ENCODE results near the gene CNTNAP2.
"Not testable (repeated sequence)": the region's sequence is repeated elsewhere in the genome, so short reads cannot be mapped to it uniquely, and the experiment has no call there.

CNTNAP2 gene

GRCh38 chr7:148434181-148434757, 2317.7 kb downstream of the CNTNAP2 start:
- H3K27me3 Mint-ChIP-seq: peaks cover 15% of the 10 kb centered on the region
- no peak overlapping the region for H3K27ac Mint-ChIP-seq
- no peak overlapping the region for H3K4me3 Mint-ChIP-seq
- CTCF ChIA-PET: interaction anchor here (1.0 kb wide), 1 partner anchor 36 kb away, joined by 3 read pairs; no protein-coding TSS in a partner anchor
- no peaks in the 10 kb centered on the region for H3K4me1 Mint-ChIP-seq
- no peak for DNase-seq
- H3K9me3 Mint-ChIP-seq: peaks cover 1% of the 10 kb centered on the region
- no peaks in the 10 kb centered on the region for H3K36me3 Mint-ChIP-seq

GRCh38 chr7:148434887-148435286, 2318.3 kb downstream of the CNTNAP2 start:
- no peaks in the 10 kb centered on the region for H3K4me1 Mint-ChIP-seq
- CTCF ChIA-PET: no interaction called here
- H3K4me3 Mint-ChIP-seq: no peak overlapping the region
- peaks cover 15% of the 10 kb centered on the region for H3K27me3 Mint-ChIP-seq
- H3K27ac Mint-ChIP-seq: no peak overlapping the region
- H3K9me3 Mint-ChIP-seq: peaks cover 1% of the 10 kb centered on the region
- no peaks in the 10 kb centered on the region for H3K36me3 Mint-ChIP-seq
- DNase-seq: no peak

GRCh38 chr7:148435715-148436114, 2319.1 kb downstream of the CNTNAP2 start:
- H3K9me3 Mint-ChIP-seq: no peaks in the 10 kb centered on the region
- H3K27me3 Mint-ChIP-seq: peaks cover 15% of the 10 kb centered on the region
- CTCF ChIA-PET: no interaction called here
- no peak overlapping the region for H3K4me3 Mint-ChIP-seq
- no peak for DNase-seq
- no peaks in the 10 kb centered on the region for H3K4me1 Mint-ChIP-seq
- no peaks in the 10 kb centered on the region for H3K36me3 Mint-ChIP-seq
- no peak overlapping the region for H3K27ac Mint-ChIP-seq

- CTCF ChIA-PET: no interaction called here
- Mint-ChIP-seq H3K4me3 (no peak overlapping the region), H3K36me3 (no peaks in the 10 kb centered on the region), H3K4me1 (no peaks in the 10 kb centered on the region), H3K27ac (no peak overlapping the region), H3K27me3 (peaks cover 15% of the 10 kb centered on the region), H3K9me3 (no peaks in the 10 kb centered on the region)
- DNase-seq: no peak
Measured at GRCh38 chr7:148436135-148436534, 2319.5 kb downstream of the CNTNAP2 start.

GRCh38 chr7:148436571-148436970, 2320.0 kb downstream of the CNTNAP2 start:
- Mint-ChIP-seq H3K4me3 (no peak overlapping the region), H3K9me3 (no peaks in the 10 kb centered on the region), H3K27ac (no peak overlapping the region), H3K36me3 (no peaks in the 10 kb centered on the region), H3K27me3 (peaks cover 15% of the 10 kb centered on the region), H3K4me1 (no peaks in the 10 kb centered on the region)
- CTCF ChIA-PET: no interaction called here
- DNase-seq: no peak

- H3K36me3 Mint-ChIP-seq: no peaks in the 10 kb centered on the region
Measured at GRCh38 chr7:148437043-148437442, 2320.4 kb downstream of the CNTNAP2 start.

GRCh38 chr7:148442141-148442655, 2325.6 kb downstream of the CNTNAP2 start:
- H3K4me3 Mint-ChIP-seq: no peak overlapping the region
- no peaks in the 10 kb centered on the region for H3K36me3 Mint-ChIP-seq
- H3K27me3 Mint-ChIP-seq: peaks cover 2% of the 10 kb centered on the region
- no peaks in the 10 kb centered on the region for H3K4me1 Mint-ChIP-seq
- H3K27ac Mint-ChIP-seq: no peak overlapping the region
- H3K9me3 Mint-ChIP-seq: peaks cover 4% of the 10 kb centered on the region
- DNase-seq: no peak
- CTCF ChIA-PET: no interaction called here

More at GRCh38 chr7:148437043-148437442, 2320.4 kb downstream of the CNTNAP2 start:
- Mint-ChIP-seq H3K27me3 (peaks cover 15% of the 10 kb centered on the region), H3K4me1 (no peaks in the 10 kb centered on the region), H3K27ac (no peak overlapping the region), H3K4me3 (no peak overlapping the region), H3K9me3 (no peaks in the 10 kb centered on the region)
- CTCF ChIA-PET: no interaction called here
- DNase-seq: no peak

GRCh38 chr7:148442933-148443332, 2326.3 kb downstream of the CNTNAP2 start:
- H3K36me3 Mint-ChIP-seq: no peaks in the 10 kb centered on the region
- no peak for DNase-seq
- H3K9me3 Mint-ChIP-seq: peaks cover 4% of the 10 kb centered on the region
- no peak overlapping the region for H3K4me3 Mint-ChIP-seq
- no peaks in the 10 kb centered on the region for H3K27me3 Mint-ChIP-seq
- CTCF ChIA-PET: no interaction called here
- no peak overlapping the region for H3K27ac Mint-ChIP-seq
- H3K4me1 Mint-ChIP-seq: no peaks in the 10 kb centered on the region

GRCh38 chr7:148445260-148446044, 2328.9 kb downstream of the CNTNAP2 start:
- Mint-ChIP-seq H3K27ac (no peak overlapping the region), H3K36me3 (no peaks in the 10 kb centered on the region), H3K4me3 (no peak overlapping the region), H3K9me3 (peaks cover 4% of the 10 kb centered on the region), H3K4me1 (no peaks in the 10 kb centered on the region), H3K27me3 (no peaks in the 10 kb centered on the region)
- CTCF ChIA-PET: no interaction called here
- no peak for DNase-seq

- no peaks in the 10 kb centered on the region for H3K4me1 Mint-ChIP-seq
- no peak overlapping the region for H3K27ac Mint-ChIP-seq
- H3K4me3 Mint-ChIP-seq: no peak overlapping the region
- CTCF ChIA-PET: interaction anchor here (0.6 to 1.4 kb wide), 2 partner anchors 28 to 184 kb away, joined by 3 read pairs; no protein-coding TSS in a partner anchor
- H3K9me3 Mint-ChIP-seq: peaks cover 4% of the 10 kb centered on the region
- no peak for DNase-seq
- no peaks in the 10 kb centered on the region for H3K27me3 Mint-ChIP-seq
- H3K36me3 Mint-ChIP-seq: no peaks in the 10 kb centered on the region
Measured at GRCh38 chr7:148447221-148447849, 2330.7 kb downstream of the CNTNAP2 start.

GRCh38 chr7:148451526-148451925, 2334.9 kb downstream of the CNTNAP2 start:
- H3K4me3 Mint-ChIP-seq, DNase-seq, H3K9me3 Mint-ChIP-seq, H3K36me3 Mint-ChIP-seq, H3K27ac Mint-ChIP-seq, H3K4me1 Mint-ChIP-seq, CTCF ChIA-PET, H3K27me3 Mint-ChIP-seq: not testable (repeated sequence)

GRCh38 chr7:148456351-148456750, 2339.8 kb downstream of the CNTNAP2 start:
- H3K36me3 Mint-ChIP-seq: no peaks in the 10 kb centered on the region
- H3K4me1 Mint-ChIP-seq: no peaks in the 10 kb centered on the region
- no peak for DNase-seq
- no peaks in the 10 kb centered on the region for H3K27me3 Mint-ChIP-seq
- H3K27ac Mint-ChIP-seq: no peak overlapping the region
- no peaks in the 10 kb centered on the region for H3K9me3 Mint-ChIP-seq
- CTCF ChIA-PET: interaction anchor here (1.0 kb wide), 1 partner anchor 11 kb away, joined by 3 read pairs; no protein-coding TSS in a partner anchor
- no peak overlapping the region for H3K4me3 Mint-ChIP-seq

- Mint-ChIP-seq H3K36me3 (no peaks in the 10 kb centered on the region), H3K27ac (no peak overlapping the region), H3K4me3 (no peak overlapping the region), H3K27me3 (no peaks in the 10 kb centered on the region), H3K4me1 (no peaks in the 10 kb centered on the region), H3K9me3 (peaks cover 5% of the 10 kb centered on the region)
- DNase-seq: no peak
- CTCF ChIA-PET: no interaction called here
Measured at GRCh38 chr7:148457310-148457921, 2340.8 kb downstream of the CNTNAP2 start.

- no peak overlapping the region for H3K4me3 Mint-ChIP-seq
- no peak overlapping the region for H3K27ac Mint-ChIP-seq
- CTCF ChIA-PET: interaction anchor here (1.0 kb wide), 1 partner anchor 30 kb away, joined by 3 read pairs; no protein-coding TSS in a partner anchor
- H3K36me3 Mint-ChIP-seq: no peaks in the 10 kb centered on the region
- DNase-seq: no peak
- no peaks in the 10 kb centered on the region for H3K27me3 Mint-ChIP-seq
- H3K9me3 Mint-ChIP-seq: peaks cover 8% of the 10 kb centered on the region
- no peaks in the 10 kb centered on the region for H3K4me1 Mint-ChIP-seq
Measured at GRCh38 chr7:148458263-148458662, 2341.7 kb downstream of the CNTNAP2 start.
